Endothelial cell of umbilical vein (primary cell): ENCODE data around the gene SNX2. TPM values are rescaled to one million over a fixed set of nuclear protein-coding genes. Genes with fewer than 3 reads are reported as not detected.

Experiments
- polyA plus RNA-seq, 4 experiments: library from polyadenylated mRNA; depleted of rRNA in 3 of 4; stranded (reverse) in 3 of 4; unstranded in 1 of 4; fragments of >200 nt; gene quantifications; 2 replicates each; pipeline versions ENCODE4 v1.2.1 to v1.2.3, GENCODE V29; 2011 to 2012; ENCODE audit warnings: missing spikeins in 1 of 4
- total RNA-seq: library from RNA; stranded (reverse); gene quantifications from 2 replicates; pipeline ENCODE4 v1.2.3, GENCODE V29; 2021

SNX2 gene
- total and polyA plus RNA-seq, 2 donors (not counting 3 experiments of a cell fraction or from before 2014, with no cell fraction given), result 14.4 to 51.2 TPM

Other genes starting within 250 kb of the SNX2 start
- gene SNX24, start 70.5 kb downstream of the SNX2 start, total RNA-seq, result 8.8 and 14.9 TPM in 2 replicates
- gene SNX24, start 70.5 kb downstream of the SNX2 start, polyA plus RNA-seq, result 2.9 TPM in 2 replicates